ENCODE results near the gene KIF17. TPM values are rescaled to one million over a fixed set of nuclear protein-coding genes. Genes with fewer than 3 reads are reported as not detected.

Gene KIF17
- total RNA-seq, 1 experiment from 2014 or later, result 5.1 TPM

GRCh38 chr1:20728371-20729154 is 10.8 kb upstream of the KIF17 start:
- no peak overlapping the region for H3K4ac ChIP-seq (ENCODE audit: low read depth, low read length)
- H3K79me2 ChIP-seq (ENCODE audit: insufficient read depth, low read length), result no peaks in the 10 kb centered on the region
- no peak overlapping the region for H3K9ac ChIP-seq (ENCODE audit: extremely low read depth, insufficient read length, low read length)
- H4K20me1 ChIP-seq (ENCODE audit: control insufficient read depth, insufficient read depth, insufficient read length), result no peaks in the 10 kb centered on the region
- no peak overlapping the region for H4K91ac ChIP-seq (ENCODE audit: insufficient read length, low read depth, low read length)
- H3K56ac ChIP-seq (ENCODE audit: insufficient read length, low read depth, low read length), result no peak overlapping the region
- Mint-ChIP-seq H3K9me3 (no peaks in the 10 kb centered on the region; a peak in 1 of 5 replicates), H3K27me3 (ENCODE audit: low read depth) (peaks cover 50% of the 10 kb centered on the region), H3K27ac (peak overlapping the region; percentile 5 to 27 (median 7); a peak in 3 of 7 replicates), H3K4me3 (peak overlapping the region in 1 of 2 experiments; percentile 84; a peak in 2 of 5 replicates), H3K4me1 (peaks cover 24 to 40% of the 10 kb centered on the region in 2 experiments), H3K36me3 (ENCODE audit: insufficient read depth in 1 of 3, low read depth in 3 of 3) (no peaks in the 10 kb centered on the region)
- H2BK5ac ChIP-seq (ENCODE audit: insufficient read length, low read length), result no peak overlapping the region
- no CpG with 5 or more reads among the region's 9 CpGs for WGBS (ENCODE audit: extremely low coverage, insufficient read length, low lambda C conversion rate)
- peak; percentile 26 for DNase-seq
- no peak overlapping the region for H3K27ac ChIP-seq (ENCODE audit: insufficient read length, low read depth, low read length)
- peaks cover 8% of the 10 kb centered on the region; the same call in 1 of the 2 replicates for H3K27me3 ChIP-seq (ENCODE audit: insufficient read depth, low read length)
- no peak overlapping the region for H2BK15ac ChIP-seq (ENCODE audit: low read depth, low read length)
- no peak overlapping the region; the same call in 1 of the 2 replicates for H3K14ac ChIP-seq (ENCODE audit: insufficient read depth, low read length)
- peaks cover 4% of the 10 kb centered on the region; the same call in 1 of the 2 replicates for H3K4me1 ChIP-seq (ENCODE audit: insufficient read depth, low read length)
- no peak for TF ChIP-seq CTCF (conservative IDR thresholded peaks at IDR 0.05)
- no peak overlapping the region for H4K5ac ChIP-seq (ENCODE audit: insufficient read length, low read depth, low read length)
- no peak overlapping the region for H2BK20ac ChIP-seq (ENCODE audit: low read depth, low read length, poor library complexity, severe bottlenecking)
- H2AK5ac ChIP-seq (ENCODE audit: insufficient read length, low read length), result no peak overlapping the region
- H2AFZ ChIP-seq (ENCODE audit: low read length), result no peak overlapping the region
- no peak overlapping the region for H2BK120ac ChIP-seq (ENCODE audit: low read depth, low read length, poor library complexity, severe bottlenecking)
- H4K8ac ChIP-seq (replicated peaks; ENCODE audit: insufficient read length, low read depth, low read length), result no peak overlapping the region
- H3K23ac ChIP-seq (ENCODE audit: insufficient read length, low read depth, low read length), result no peak overlapping the region
- H2BK12ac ChIP-seq (ENCODE audit: insufficient read length, low read depth, low read length), result no peak overlapping the region
- peaks cover 12% of the 10 kb centered on the region for H3K23me2 ChIP-seq (ENCODE audit: insufficient read length, low read depth, low read length, poor library complexity, severe bottlenecking)
- peak overlapping the region; percentile 45 for H3K4me2 ChIP-seq (ENCODE audit: insufficient read depth, insufficient read length, low read length)
- H3K79me1 ChIP-seq (ENCODE audit: insufficient read depth, low read depth, low read length, poor library complexity, severe bottlenecking), result no peaks in the 10 kb centered on the region
- peak overlapping the region; percentile 31 for H3K18ac ChIP-seq (ENCODE audit: insufficient read length, low read depth, low read length)
- H3K9me3 ChIP-seq (ENCODE audit: control insufficient read depth, low read depth, low read length), result no peaks in the 10 kb centered on the region
- H3T11ph ChIP-seq (ENCODE audit: low read length), result no peak overlapping the region

Data from H9 (cell line).